ENCODE results near the gene WFDC5.
"Not testable (repeated sequence)": the region's sequence is repeated elsewhere in the genome, so short reads cannot be mapped to it uniquely, and the experiment has no call there.

Gene WFDC5, protein sequence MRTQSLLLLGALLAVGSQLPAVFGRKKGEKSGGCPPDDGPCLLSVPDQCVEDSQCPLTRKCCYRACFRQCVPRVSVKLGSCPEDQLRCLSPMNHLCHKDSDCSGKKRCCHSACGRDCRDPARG

DNA sequence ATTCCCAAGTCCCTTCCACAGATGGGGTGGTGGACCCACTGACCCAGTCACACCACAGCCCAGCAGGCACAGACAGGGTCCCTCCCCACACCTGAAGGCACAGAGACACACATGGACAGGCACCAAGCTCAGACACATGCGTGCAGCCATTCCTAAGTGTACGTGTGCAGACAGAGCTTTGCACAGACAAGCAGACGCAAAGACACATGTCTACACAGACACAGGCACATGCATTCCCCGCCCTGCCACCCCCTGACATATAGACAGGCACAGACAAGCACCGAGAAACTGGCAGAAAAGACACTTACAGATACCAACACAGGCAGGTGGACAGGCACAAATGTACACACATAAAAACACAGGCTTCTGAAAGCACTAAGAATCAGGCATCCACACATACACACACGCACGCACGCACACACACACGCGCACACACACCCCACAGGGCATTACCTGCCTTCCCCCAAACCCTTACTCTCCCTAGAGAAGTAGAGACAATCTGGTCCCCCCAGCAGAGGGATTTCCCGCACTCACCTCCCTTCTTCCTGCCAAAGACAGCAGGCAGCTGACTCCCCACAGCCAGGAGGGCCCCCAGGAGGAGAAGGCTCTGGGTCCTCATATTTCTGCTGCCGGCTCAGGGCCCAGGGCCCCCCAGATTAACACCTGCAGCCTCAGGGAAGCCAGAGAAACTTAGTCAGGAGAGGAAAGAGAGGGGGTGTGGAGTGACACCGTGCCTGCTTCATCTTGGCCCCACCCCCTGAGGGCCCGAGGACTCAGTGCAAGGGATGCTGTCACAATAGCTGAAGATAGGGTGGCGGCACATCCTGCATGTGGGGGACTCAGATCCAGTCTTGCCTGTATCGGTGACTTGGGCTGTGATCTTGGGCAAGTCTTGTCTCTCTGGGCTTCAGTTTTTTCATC, at the start of gene WFDC5:
WFDC5 (minus strand) TSS at position 710 of the 921 bp plus-strand sequence; CDS start at position 619, 91 bp downstream.
- no peak within 1 kb of the TSS for H3K27ac ChIP-seq (ENCODE audit: low read depth, low read length)
- no peak within 1 kb of the TSS for H3K4me3 ChIP-seq (ENCODE audit: low read depth, low read length)
- no peaks in the 10 kb centered on the region for H3K36me3 ChIP-seq (ENCODE audit: control insufficient read depth, insufficient read depth, low read length)
- H3K27me3 ChIP-seq (ENCODE audit: control insufficient read depth, insufficient read depth, low read length): no peaks in the 10 kb centered on the region
- H3K4me1 ChIP-seq (ENCODE audit: control insufficient read depth, insufficient read depth, low read length): no peaks in the 10 kb centered on the region
- no peak within 1 kb of the TSS for H3K9ac ChIP-seq (ENCODE audit: low read depth, low read length)
- no peaks in the 10 kb centered on the region for H3K9me3 ChIP-seq (ENCODE audit: control insufficient read depth, insufficient read depth, low read length)

DNA sequence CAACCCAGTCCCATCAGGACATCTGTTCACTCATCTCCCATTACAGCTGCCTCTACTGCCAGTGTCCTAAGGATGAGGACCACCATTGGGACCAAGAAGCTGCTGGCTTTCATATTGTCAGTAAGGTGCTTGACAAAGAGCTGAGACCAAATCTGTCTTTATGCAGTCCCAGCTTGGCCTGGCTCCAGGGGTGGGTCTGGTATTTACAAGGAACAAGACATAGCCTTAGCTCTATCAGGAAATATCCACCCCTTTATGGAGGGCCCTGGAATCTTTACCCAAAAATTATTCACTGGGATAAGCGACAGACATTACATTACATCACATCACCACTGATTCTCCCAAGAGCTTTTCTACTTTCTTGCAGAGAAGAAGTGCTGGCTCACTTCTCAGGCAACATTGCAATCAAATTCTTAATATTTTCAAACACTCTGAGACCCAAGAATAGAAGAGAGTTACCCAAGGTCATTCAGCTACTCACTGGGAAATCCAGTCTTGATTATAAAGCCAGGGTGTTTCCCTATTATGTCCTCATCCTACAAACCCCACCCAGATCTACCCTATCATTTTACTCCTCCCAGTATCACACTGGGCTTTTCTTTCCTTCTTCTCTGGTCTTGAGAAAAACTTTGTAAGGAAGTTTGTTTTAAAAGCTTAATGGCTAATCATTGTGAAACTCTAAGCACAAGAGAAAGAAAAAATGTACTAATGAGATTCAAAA, 48.3 kb upstream of the WFDC5 start:
- Histone ChIP-seq H3K27ac (ENCODE audit: low read depth, low read length) (no peak overlapping the region), H3K4me1 (ENCODE audit: control insufficient read depth, insufficient read depth, low read length) (no peaks in the 10 kb centered on the region), H3K9ac (ENCODE audit: low read depth, low read length) (no peak overlapping the region), H3K4me3 (ENCODE audit: low read depth, low read length) (no peak overlapping the region), H3K27me3 (ENCODE audit: control insufficient read depth, insufficient read depth, low read length) (no peaks in the 10 kb centered on the region; the same call in 1 of the 2 replicates), H3K36me3 (ENCODE audit: control insufficient read depth, insufficient read depth, low read length) (no peaks in the 10 kb centered on the region), H3K9me3 (ENCODE audit: control insufficient read depth, insufficient read depth, low read length) (no peaks in the 10 kb centered on the region; the same call in 1 of the 2 replicates)

DNA sequence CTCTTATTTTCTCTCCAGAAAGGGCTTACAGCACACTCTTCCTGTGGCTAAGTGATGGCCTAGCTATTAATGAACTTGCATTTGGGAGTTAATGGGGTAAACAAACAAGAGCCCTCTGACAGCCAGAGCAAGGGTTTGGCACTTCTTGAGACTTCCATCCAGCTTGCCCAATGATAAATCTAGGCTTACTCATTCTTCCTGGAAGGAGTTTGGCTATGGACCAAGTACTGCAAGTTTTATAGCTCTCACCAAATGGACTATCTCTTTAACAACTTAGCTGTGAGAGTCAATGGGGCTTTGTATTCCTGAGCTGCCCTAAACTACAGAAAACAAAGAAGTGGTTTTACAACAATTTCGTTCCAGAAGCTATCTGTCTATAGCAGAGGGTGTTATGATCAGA, 43.0 kb upstream of the WFDC5 start:
- Histone ChIP-seq H3K9ac (ENCODE audit: low read depth, low read length) (no peak overlapping the region), H3K36me3 (ENCODE audit: control insufficient read depth, insufficient read depth, low read length) (no peaks in the 10 kb centered on the region), H3K27me3 (ENCODE audit: control insufficient read depth, insufficient read depth, low read length) (no peaks in the 10 kb centered on the region), H3K4me3 (ENCODE audit: low read depth, low read length) (no peak overlapping the region), H3K9me3 (ENCODE audit: control insufficient read depth, insufficient read depth, low read length) (no peaks in the 10 kb centered on the region; the same call in 1 of the 2 replicates), H3K27ac (ENCODE audit: low read depth, low read length) (no peak overlapping the region), H3K4me1 (ENCODE audit: control insufficient read depth, insufficient read depth, low read length) (no peaks in the 10 kb centered on the region)

DNA sequence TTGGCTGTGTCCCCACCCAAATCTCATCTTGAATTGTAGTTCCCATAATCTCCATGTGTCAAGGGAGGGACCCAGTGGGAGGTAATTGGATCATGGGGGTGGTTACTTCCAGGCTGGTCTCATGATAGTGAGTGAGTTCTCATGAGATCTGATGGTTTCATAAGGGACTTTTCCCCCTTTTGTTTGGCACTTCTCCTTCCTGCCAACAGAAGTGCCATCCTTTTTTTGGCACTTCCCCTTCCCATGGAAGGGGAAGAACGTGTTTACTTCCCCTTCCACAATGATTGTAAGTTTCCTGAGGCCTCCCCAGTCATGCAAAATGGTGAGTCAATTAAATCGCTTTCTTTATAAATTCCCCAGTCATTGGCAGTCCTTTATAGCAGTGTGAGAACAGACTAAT, 41.7 kb upstream of the WFDC5 start:
- Histone ChIP-seq H3K27ac (ENCODE audit: low read depth, low read length) (no peak overlapping the region), H3K9me3 (ENCODE audit: control insufficient read depth, insufficient read depth, low read length) (no peaks in the 10 kb centered on the region), H3K9ac (ENCODE audit: low read depth, low read length) (no peak overlapping the region), H3K36me3 (ENCODE audit: control insufficient read depth, insufficient read depth, low read length) (no peaks in the 10 kb centered on the region), H3K4me1 (ENCODE audit: control insufficient read depth, insufficient read depth, low read length) (no peaks in the 10 kb centered on the region), H3K4me3 (ENCODE audit: low read depth, low read length) (no peak overlapping the region), H3K27me3 (ENCODE audit: control insufficient read depth, insufficient read depth, low read length) (no peaks in the 10 kb centered on the region)

DNA sequence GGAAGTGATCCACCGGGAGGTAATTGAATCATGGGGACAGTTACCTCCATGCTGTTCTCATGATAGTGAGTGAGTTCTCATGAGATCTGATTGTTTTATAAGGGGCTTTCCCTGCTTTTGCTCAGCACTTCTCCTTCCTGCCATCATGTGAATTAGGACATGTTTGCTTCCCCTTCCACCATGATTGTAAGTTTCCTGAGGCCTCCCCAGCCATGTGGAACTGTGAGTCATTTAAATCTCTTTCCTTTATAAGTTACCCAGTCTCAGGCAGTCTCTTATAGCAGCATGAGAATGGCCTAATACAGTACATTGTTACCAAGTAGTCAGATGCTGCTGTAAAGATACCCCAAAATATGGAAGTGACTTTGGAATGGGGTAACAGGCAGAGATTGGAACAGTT, 39.8 kb upstream of the WFDC5 start:
- not testable (repeated sequence) for H3K27me3 ChIP-seq (ENCODE audit: control insufficient read depth, insufficient read depth, low read length); H3K4me1 ChIP-seq (ENCODE audit: control insufficient read depth, insufficient read depth, low read length); H3K9ac ChIP-seq (ENCODE audit: low read depth, low read length); H3K9me3 ChIP-seq (ENCODE audit: control insufficient read depth, insufficient read depth, low read length); H3K36me3 ChIP-seq (ENCODE audit: control insufficient read depth, insufficient read depth, low read length); H3K27ac ChIP-seq (ENCODE audit: low read depth, low read length); H3K4me3 ChIP-seq (ENCODE audit: low read depth, low read length)

DNA sequence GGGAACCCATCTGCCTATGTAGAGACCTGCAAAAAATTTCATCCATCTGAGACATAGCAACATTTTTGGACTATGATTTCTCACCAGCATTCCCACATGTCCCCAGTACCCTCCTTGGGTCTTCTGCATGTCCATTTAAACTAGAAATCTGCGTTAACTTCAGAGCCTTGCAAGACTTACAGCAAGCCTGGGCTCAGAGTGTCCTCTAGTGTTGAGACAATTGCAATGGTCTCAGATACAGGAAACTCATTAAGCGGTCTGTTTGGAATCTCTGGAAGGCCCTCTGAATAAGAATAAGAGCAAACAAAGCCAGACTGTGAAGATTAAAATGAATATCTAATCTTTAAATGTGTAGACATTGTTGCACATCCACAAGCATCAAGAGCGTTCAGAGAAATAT, 39.2 kb upstream of the WFDC5 start:
- Histone ChIP-seq H3K9ac (ENCODE audit: low read depth, low read length) (no peak overlapping the region), H3K36me3 (ENCODE audit: control insufficient read depth, insufficient read depth, low read length) (no peaks in the 10 kb centered on the region), H3K4me1 (ENCODE audit: control insufficient read depth, insufficient read depth, low read length) (no peaks in the 10 kb centered on the region), H3K9me3 (ENCODE audit: control insufficient read depth, insufficient read depth, low read length) (no peaks in the 10 kb centered on the region), H3K27ac (ENCODE audit: low read depth, low read length) (no peak overlapping the region), H3K4me3 (ENCODE audit: low read depth, low read length) (no peak overlapping the region), H3K27me3 (ENCODE audit: control insufficient read depth, insufficient read depth, low read length) (peaks cover 8% of the 10 kb centered on the region; the same call in 1 of the 2 replicates)

DNA sequence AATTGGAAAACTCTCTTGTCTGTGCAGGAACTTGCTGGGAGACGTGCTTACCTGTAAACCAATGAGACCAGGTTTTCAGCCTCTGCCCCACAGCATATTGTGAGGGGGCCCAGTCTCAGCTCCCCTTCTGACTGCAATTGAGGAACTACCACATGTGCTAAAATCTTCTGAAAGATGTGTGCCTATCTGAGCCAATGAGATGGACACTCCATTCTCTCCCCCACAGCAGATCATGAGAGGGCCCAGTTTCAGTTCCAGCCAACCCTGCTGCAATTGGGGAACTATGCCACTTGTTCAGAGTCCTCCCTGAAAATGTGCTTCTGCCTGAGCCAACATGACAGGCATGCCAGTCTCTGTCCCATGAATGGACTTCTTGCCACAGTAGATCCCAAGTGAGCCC, 38.8 kb upstream of the WFDC5 start:
- H3K4me1 ChIP-seq (ENCODE audit: control insufficient read depth, insufficient read depth, low read length): no peaks in the 10 kb centered on the region
- no peaks in the 10 kb centered on the region for H3K9me3 ChIP-seq (ENCODE audit: control insufficient read depth, insufficient read depth, low read length)
- no peak overlapping the region for H3K9ac ChIP-seq (ENCODE audit: low read depth, low read length)
- no peak overlapping the region for H3K4me3 ChIP-seq (ENCODE audit: low read depth, low read length)
- peaks cover 11% of the 10 kb centered on the region; the same call in 1 of the 2 replicates for H3K27me3 ChIP-seq (ENCODE audit: control insufficient read depth, insufficient read depth, low read length)
- H3K27ac ChIP-seq (ENCODE audit: low read depth, low read length): no peak overlapping the region
- no peaks in the 10 kb centered on the region for H3K36me3 ChIP-seq (ENCODE audit: control insufficient read depth, insufficient read depth, low read length)

DNA sequence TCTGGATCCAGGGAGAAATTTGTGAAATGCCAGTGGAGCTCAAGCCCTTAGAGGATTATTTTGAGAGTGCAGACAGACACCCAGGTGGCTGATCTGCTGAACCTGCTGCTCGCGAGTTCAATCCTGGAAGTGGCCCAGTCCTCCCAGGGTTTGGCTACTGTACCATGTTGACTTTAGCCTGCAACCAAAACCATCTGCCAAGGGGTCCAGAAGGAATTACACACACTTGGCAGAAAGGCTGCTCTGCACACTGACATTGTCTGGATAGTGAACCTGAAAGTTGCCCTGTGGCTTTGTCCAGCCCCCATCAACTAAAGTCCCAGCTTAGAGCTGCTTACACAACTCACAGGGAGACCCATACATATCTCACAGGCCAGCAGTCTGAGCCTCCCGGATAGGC, 38.2 kb upstream of the WFDC5 start:
- H3K4me3 ChIP-seq (ENCODE audit: low read depth, low read length): no peak overlapping the region
- H3K9ac ChIP-seq (ENCODE audit: low read depth, low read length): no peak overlapping the region

DNA sequence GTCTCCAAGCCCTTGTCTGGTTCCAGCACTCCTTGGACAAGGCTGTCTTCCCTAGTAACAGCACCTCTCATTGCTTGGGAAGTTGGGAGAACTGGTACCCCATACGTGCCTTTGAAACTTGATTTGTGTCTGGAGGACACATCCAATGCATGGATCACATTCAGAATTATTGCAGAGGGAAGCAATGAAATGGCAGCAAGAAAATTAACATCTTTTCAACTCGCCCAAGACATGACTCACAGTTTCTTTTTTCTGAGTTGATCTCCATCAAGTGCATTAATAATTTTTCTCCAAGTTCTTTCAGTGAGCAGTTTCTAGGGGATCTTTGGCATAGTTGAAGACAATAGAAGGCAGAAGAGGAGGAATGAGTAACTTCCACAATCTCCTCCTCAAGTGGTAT, 37.4 kb upstream of the WFDC5 start:
- Histone ChIP-seq H3K4me1 (ENCODE audit: control insufficient read depth, insufficient read depth, low read length) (no peaks in the 10 kb centered on the region), H3K36me3 (ENCODE audit: control insufficient read depth, insufficient read depth, low read length) (no peaks in the 10 kb centered on the region), H3K27me3 (ENCODE audit: control insufficient read depth, insufficient read depth, low read length) (peaks cover 11% of the 10 kb centered on the region; the same call in 1 of the 2 replicates), H3K9me3 (ENCODE audit: control insufficient read depth, insufficient read depth, low read length) (no peaks in the 10 kb centered on the region), H3K9ac (ENCODE audit: low read depth, low read length) (no peak overlapping the region), H3K27ac (ENCODE audit: low read depth, low read length) (no peak overlapping the region), H3K4me3 (ENCODE audit: low read depth, low read length) (no peak overlapping the region)

More for the DNA sequence above, 38.2 kb upstream of the WFDC5 start:
- no peaks in the 10 kb centered on the region for H3K9me3 ChIP-seq (ENCODE audit: control insufficient read depth, insufficient read depth, low read length)
- H3K36me3 ChIP-seq (ENCODE audit: control insufficient read depth, insufficient read depth, low read length): no peaks in the 10 kb centered on the region
- no peaks in the 10 kb centered on the region for H3K4me1 ChIP-seq (ENCODE audit: control insufficient read depth, insufficient read depth, low read length)
- peaks cover 11% of the 10 kb centered on the region; the same call in 1 of the 2 replicates for H3K27me3 ChIP-seq (ENCODE audit: control insufficient read depth, insufficient read depth, low read length)
- H3K27ac ChIP-seq (ENCODE audit: low read depth, low read length): no peak overlapping the region

DNA sequence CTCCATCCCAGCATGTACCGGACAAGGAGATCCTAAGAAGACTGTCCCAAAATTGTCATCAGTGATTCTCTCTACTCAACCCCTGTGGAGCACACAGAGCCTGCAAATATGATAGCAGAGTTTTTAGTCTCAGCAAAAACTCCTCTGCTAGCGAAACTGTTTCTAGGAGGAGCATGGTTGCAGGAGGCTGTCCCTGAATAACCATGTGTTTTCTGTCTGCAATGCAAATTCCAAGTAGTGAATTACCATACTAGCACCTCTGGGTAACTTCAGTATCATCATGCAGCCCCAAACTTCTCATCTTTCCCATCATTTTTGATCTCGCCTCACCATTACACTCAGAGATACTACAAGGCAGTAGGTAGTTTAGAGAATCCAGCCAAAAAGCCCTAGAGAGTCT, 34.1 kb upstream of the WFDC5 start:
- Histone ChIP-seq H3K4me3 (ENCODE audit: low read depth, low read length) (no peak overlapping the region), H3K9ac (ENCODE audit: low read depth, low read length) (no peak overlapping the region), H3K27ac (ENCODE audit: low read depth, low read length) (no peak overlapping the region), H3K9me3 (ENCODE audit: control insufficient read depth, insufficient read depth, low read length) (no peaks in the 10 kb centered on the region), H3K27me3 (ENCODE audit: control insufficient read depth, insufficient read depth, low read length) (peaks cover 11% of the 10 kb centered on the region; the same call in 1 of the 2 replicates), H3K4me1 (ENCODE audit: control insufficient read depth, insufficient read depth, low read length) (no peaks in the 10 kb centered on the region), H3K36me3 (ENCODE audit: control insufficient read depth, insufficient read depth, low read length) (no peaks in the 10 kb centered on the region)

DNA sequence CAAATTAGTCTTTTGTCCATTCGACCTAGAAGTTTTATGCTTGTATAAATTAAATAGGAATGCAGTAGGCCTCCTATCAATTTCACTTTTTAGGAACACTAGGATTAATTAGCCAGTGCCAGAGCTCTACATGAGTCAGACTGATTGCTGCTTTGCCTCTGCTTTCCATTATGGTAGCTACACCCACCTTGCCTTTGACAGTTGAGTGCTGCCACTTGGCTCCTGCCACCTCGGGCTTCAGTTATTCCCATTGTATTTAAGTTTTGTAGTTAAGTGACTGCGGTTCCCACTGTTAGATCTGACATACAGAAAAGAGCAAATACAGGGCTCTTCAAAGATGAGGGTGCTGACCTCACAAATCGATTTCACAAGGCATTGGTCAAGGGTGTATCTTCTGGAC, 25.9 kb upstream of the WFDC5 start:
- Histone ChIP-seq H3K9me3 (ENCODE audit: control insufficient read depth, insufficient read depth, low read length) (peaks cover 3% of the 10 kb centered on the region; the same call in 1 of the 2 replicates), H3K36me3 (ENCODE audit: control insufficient read depth, insufficient read depth, low read length) (no peaks in the 10 kb centered on the region), H3K4me3 (ENCODE audit: low read depth, low read length) (no peak overlapping the region), H3K9ac (ENCODE audit: low read depth, low read length) (no peak overlapping the region), H3K4me1 (ENCODE audit: control insufficient read depth, insufficient read depth, low read length) (no peaks in the 10 kb centered on the region), H3K27me3 (ENCODE audit: control insufficient read depth, insufficient read depth, low read length) (no peaks in the 10 kb centered on the region), H3K27ac (ENCODE audit: low read depth, low read length) (no peak overlapping the region)

Data from HUES48 (cell line).